NCI-H1105 treated with DMSO at 0.1 percent for 48 hours (cell line): ENCODE measurements around the gene TMPRSS12.
"Not testable (repeated sequence)": the region's sequence is repeated elsewhere in the genome, so short reads cannot be mapped to it uniquely, and the experiment has no call there.

Experiments
- DNase-seq: peaks from one replicate; lab custom pipeline; 2025; lab: John Stamatoyannopoulos, UW

The TMPRSS12 gene

GRCh38 chr12:50859621-50860310, 17.0 kb downstream of the TMPRSS12 start:
- no peak for DNase-seq

GRCh38 chr12:50862316-50862715, 19.6 kb downstream of the TMPRSS12 start:
- DNase-seq, result no peak

GRCh38 chr12:50865266-50865665, 22.5 kb downstream of the TMPRSS12 start:
- DNase-seq, result no peak

GRCh38 chr12:50868881-50869280, 26.2 kb downstream of the TMPRSS12 start:
- DNase-seq, result not testable (repeated sequence)

- DNase-seq, result no peak
Observed at GRCh38 chr12:50882563-50882962, 39.8 kb downstream of the TMPRSS12 start.

- DNase-seq, result no peak
Observed at GRCh38 chr12:50887191-50887590, 44.5 kb downstream of the TMPRSS12 start.

- no peak for DNase-seq
Observed at GRCh38 chr12:50888666-50889065, 45.9 kb downstream of the TMPRSS12 start.

GRCh38 chr12:50894241-50894640, 51.5 kb downstream of the TMPRSS12 start:
- DNase-seq, result no peak

GRCh38 chr12:50901685-50902113, 59.0 kb downstream of the TMPRSS12 start:
- DNase-seq, result no peak

GRCh38 chr12:50908479-50908878, 65.8 kb downstream of the TMPRSS12 start:
- not testable (repeated sequence) for DNase-seq

GRCh38 chr12:50912361-50912760, 69.6 kb downstream of the TMPRSS12 start:
- not testable (repeated sequence) for DNase-seq

GRCh38 chr12:50913224-50913623, 70.5 kb downstream of the TMPRSS12 start:
- DNase-seq, result no peak

GRCh38 chr12:50914872-50915484, 72.3 kb downstream of the TMPRSS12 start:
- DNase-seq, result no peak

- no peak for DNase-seq
Observed at GRCh38 chr12:50916292-50916691, 73.6 kb downstream of the TMPRSS12 start.

- DNase-seq, result no peak
Observed at GRCh38 chr12:50918584-50919316, 76.0 kb downstream of the TMPRSS12 start.

- DNase-seq, result no peak
Observed at GRCh38 chr12:50922820-50923219, 80.1 kb downstream of the TMPRSS12 start.

- DNase-seq, result no peak
Observed at GRCh38 chr12:50923361-50924130, 80.8 kb downstream of the TMPRSS12 start.

- DNase-seq, result peak; percentile 22
Observed at GRCh38 chr12:50924131-50924438, 81.4 kb downstream of the TMPRSS12 start.

- peak; percentile 90 for DNase-seq
Observed at GRCh38 chr12:50924439-50925341, 82.0 kb downstream of the TMPRSS12 start.

- DNase-seq, result peak; percentile 26
Observed at GRCh38 chr12:50925342-50925651, 82.6 kb downstream of the TMPRSS12 start.

- DNase-seq, result no peak
Observed at GRCh38 chr12:50925920-50926319, 83.2 kb downstream of the TMPRSS12 start.

GRCh38 chr12:50926415-50926814, 83.7 kb downstream of the TMPRSS12 start:
- DNase-seq, result no peak
